Measurements from ENCODE around the gene SHB. TPM values are rescaled to one million over a fixed set of nuclear protein-coding genes. Genes with fewer than 3 reads are reported as not detected.
A peak's percentile ranks its signal among the peaks of the same experiment; 100 is the strongest.

Gene SHB, protein sequence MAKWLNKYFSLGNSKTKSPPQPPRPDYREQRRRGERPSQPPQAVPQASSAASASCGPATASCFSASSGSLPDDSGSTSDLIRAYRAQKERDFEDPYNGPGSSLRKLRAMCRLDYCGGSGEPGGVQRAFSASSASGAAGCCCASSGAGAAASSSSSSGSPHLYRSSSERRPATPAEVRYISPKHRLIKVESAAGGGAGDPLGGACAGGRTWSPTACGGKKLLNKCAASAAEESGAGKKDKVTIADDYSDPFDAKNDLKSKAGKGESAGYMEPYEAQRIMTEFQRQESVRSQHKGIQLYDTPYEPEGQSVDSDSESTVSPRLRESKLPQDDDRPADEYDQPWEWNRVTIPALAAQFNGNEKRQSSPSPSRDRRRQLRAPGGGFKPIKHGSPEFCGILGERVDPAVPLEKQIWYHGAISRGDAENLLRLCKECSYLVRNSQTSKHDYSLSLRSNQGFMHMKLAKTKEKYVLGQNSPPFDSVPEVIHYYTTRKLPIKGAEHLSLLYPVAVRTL
- 10 to 100 TPM in 3 of 7 donors, 1 to 10 TPM in 4; 5.3 to 20.5 (median 8.5) TPM for total RNA-seq
- 1 to 10 TPM; 1.2 to 4.4 (median 1.7) TPM for polyA plus RNA-seq
- long read RNA-seq, donor 1, partial matches to known transcripts = 0 of 3 reads
- long read RNA-seq, donor 1, other reads (novel, unspliced or antisense) = 0 of 3 reads
- long read RNA-seq, donor 2, transcript SHB-201 (6 exons, 2,783 nt) = major isoform, 7 of 7 reads
- long read RNA-seq, donor 2, partial matches to known transcripts = 0 of 7 reads
- long read RNA-seq, donor 2, other reads (novel, unspliced or antisense) = 0 of 7 reads

DNA sequence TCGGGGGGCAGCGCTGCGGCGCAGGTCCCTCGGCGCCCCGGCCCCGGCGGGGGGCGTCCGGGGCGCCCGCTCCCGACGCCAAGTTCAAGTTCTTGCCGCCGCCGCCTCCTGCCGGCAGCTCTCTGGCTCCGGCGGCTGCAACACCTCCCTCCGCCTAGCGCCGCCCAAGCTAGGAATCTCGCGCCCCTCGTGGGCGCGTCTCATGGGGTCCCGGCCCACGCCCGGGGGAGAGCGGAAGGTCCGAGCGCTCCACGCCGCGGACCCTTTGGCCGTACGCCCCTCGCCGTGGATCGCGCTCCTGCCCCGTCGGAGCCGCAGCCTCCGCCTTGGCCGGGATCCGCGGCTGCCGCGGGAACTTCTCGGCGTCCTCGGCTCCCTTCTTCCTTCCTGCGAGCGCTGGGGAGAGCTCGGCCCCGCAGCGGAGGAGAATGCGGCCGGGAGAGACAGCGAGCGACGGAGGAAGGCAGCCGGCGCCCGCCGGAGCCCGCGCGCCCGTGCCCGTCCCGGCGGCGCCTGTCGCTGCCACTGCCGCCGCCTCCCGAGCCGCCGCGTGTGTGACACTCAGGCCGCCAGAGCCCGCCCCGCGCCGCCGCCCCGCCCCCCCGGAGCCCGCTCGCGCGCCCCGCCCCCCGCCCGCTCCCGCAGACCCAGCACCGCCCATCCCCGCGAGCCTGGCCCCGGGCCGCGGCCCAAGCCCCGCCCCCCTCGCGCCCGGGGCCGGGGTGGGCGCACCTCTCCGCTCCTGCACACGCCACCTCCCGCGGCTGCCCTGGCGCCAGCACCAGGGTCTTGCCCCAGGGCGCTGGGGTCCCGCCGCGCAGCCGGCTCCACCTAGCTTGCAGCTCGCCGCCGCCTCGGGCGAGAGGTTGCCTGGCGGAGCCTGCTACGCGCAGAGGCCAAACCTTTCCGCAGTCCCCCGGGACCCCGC lies at the start of gene SHB:
Gene SHB (minus strand): TSS at position 527 of the 928 bp plus-strand sequence. CDS start 582 bp downstream, outside the sequence.
- peak within 1 kb of the TSS; percentile 68 to 89 (median 83) for H3K27ac ChIP-seq
- intact Hi-C loops (cut with DNase I; ENCODE audit: low total_unique reads) = loop anchor here (5.0 kb wide), 1 partner anchor 157 kb away; no protein-coding TSS in a partner anchor
- TF ChIP-seq, protein P1, sequence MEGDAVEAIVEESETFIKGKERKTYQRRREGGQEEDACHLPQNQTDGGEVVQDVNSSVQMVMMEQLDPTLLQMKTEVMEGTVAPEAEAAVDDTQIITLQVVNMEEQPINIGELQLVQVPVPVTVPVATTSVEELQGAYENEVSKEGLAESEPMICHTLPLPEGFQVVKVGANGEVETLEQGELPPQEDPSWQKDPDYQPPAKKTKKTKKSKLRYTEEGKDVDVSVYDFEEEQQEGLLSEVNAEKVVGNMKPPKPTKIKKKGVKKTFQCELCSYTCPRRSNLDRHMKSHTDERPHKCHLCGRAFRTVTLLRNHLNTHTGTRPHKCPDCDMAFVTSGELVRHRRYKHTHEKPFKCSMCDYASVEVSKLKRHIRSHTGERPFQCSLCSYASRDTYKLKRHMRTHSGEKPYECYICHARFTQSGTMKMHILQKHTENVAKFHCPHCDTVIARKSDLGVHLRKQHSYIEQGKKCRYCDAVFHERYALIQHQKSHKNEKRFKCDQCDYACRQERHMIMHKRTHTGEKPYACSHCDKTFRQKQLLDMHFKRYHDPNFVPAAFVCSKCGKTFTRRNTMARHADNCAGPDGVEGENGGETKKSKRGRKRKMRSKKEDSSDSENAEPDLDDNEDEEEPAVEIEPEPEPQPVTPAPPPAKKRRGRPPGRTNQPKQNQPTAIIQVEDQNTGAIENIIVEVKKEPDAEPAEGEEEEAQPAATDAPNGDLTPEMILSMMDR (IDR thresholded peaks at IDR 0.05 in 8 of 11, conservative IDR thresholded peaks at IDR 0.05 in 3 of 11) = peak in 8 of 11 experiments; percentile 20 to 67 (median 38)
- TF ChIP-seq POLR2AphosphoS5 (IDR thresholded peaks at IDR 0.05) = peak; percentile 27 to 75 (median 65)
- peak in 1 of 3 donors; percentile 61 for TF ChIP-seq POLR2A (IDR thresholded peaks at IDR 0.05)
- H3K4me3 ChIP-seq = peak within 1 kb of the TSS; percentile 87 to 99 (median 92)
- H3K27me3 ChIP-seq (replicated peaks in 1 of 7) = peaks cover 0 to 28% (median 12%) of the 10 kb centered on the region in 7 donors
- H3K9me3 ChIP-seq = no peaks in the 10 kb centered on the region
- no peaks in the 10 kb centered on the region for H3K36me3 ChIP-seq
- 0 to 1% (median 0%) methylated on average over 20 to 134 of the region's 134 CpGs for WGBS, 5 donors
- DNase-seq = peak; percentile 95
- peaks cover 14 to 52% (median 37%) of the 10 kb centered on the region in 6 donors for H3K4me1 ChIP-seq

DNA sequence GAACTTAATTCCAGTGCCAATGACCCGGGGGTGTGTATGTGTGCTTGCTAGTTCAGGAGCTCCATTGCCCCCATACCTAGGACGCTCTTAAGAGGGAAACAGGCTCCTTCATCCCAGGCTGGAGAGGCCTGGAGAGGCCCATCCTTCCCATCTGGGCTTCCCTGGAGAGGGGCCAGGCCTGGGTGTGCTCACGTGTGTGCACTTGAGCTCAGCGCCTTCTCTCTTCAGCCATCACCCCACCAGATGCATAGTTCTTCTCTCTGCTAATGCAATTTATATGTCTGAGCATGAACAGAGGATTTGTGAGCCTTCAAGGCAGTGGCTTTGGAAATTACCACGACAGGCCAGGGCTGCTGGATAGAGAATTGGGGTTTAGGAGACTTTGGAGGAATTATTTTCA lies 48.6 kb upstream of the SHB start:
- peaks cover 0 to 34% (median 0%) of the 10 kb centered on the region in 7 donors for H3K27me3 ChIP-seq (replicated peaks in 1 of 7)
- H3K27ac ChIP-seq = no peak overlapping the region
- intact Hi-C loops (cut with DNase I; ENCODE audit: low total_unique reads) = no loop called here
- H3K36me3 ChIP-seq = no peaks in the 10 kb centered on the region
- H3K9me3 ChIP-seq = no peaks in the 10 kb centered on the region
- no peak for DNase-seq
- no peak overlapping the region for H3K4me3 ChIP-seq
- H3K4me1 ChIP-seq = no peaks in the 10 kb centered on the region
- TF ChIP-seq, protein P1 (IDR thresholded peaks at IDR 0.05 in 8 of 11, conservative IDR thresholded peaks at IDR 0.05 in 3 of 11) = no peak
- TF ChIP-seq POLR2AphosphoS5 (IDR thresholded peaks at IDR 0.05) (no peak), POLR2A (IDR thresholded peaks at IDR 0.05) (no peak)
- WGBS, 5 donors = 66 to 85% (median 74%) methylated on average over 5 of the region's 5 CpGs

DNA sequence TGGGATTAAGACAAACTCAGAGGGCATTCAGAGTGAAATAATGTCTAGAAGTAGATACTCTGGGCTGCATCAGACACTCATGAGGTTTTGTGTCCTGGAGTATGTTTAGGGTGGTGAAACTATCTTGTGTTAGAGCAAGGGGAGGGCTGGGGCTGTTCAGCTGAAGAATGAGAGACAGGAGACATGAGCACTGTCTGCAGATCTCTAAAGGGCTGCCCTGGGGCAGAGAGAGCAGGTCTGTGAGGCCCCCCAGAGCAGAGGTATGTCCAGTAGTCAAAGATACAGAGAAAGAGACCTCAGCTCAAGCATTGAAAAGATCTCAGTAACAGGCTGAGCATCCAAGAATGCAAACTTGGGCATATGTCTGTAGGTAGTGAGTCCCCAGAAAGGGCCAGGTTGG lies 45.9 kb upstream of the SHB start:
- H3K4me1 ChIP-seq = no peaks in the 10 kb centered on the region
- no peak overlapping the region for H3K27ac ChIP-seq
- no peak for DNase-seq
- no peaks in the 10 kb centered on the region for H3K9me3 ChIP-seq
- TF ChIP-seq POLR2A (IDR thresholded peaks at IDR 0.05) (no peak), POLR2AphosphoS5 (IDR thresholded peaks at IDR 0.05) (no peak)
- TF ChIP-seq, protein P1 (IDR thresholded peaks at IDR 0.05 in 8 of 11, conservative IDR thresholded peaks at IDR 0.05 in 3 of 11) = no peak
- peaks cover 0 to 44% (median 0%) of the 10 kb centered on the region in 7 donors for H3K27me3 ChIP-seq (replicated peaks in 1 of 7)
- H3K36me3 ChIP-seq = no peaks in the 10 kb centered on the region
- intact Hi-C loops (cut with DNase I; ENCODE audit: low total_unique reads) = no loop called here
- no peak overlapping the region for H3K4me3 ChIP-seq
